Measurements from ENCODE around the gene GET4.

The GET4 gene

GRCh38 chr7:862157-862556 is 14.2 kb upstream of the GET4 start:
- ChIA-PET CTCF (no interaction called here), POLR2A (no interaction called here)
- no peak for TF ChIP-seq FOXM1 (IDR thresholded peaks at IDR 0.05; ENCODE audit: borderline replicate concordance)
- TF ChIP-seq CTBP1 (IDR thresholded peaks at IDR 0.05; ENCODE audit: borderline replicate concordance) = no peak
- TF ChIP-seq SUZ12 (IDR thresholded peaks at IDR 0.05) = no peak
- TF ChIP-seq NFRKB (IDR thresholded peaks at IDR 0.05) = no peak
- no peak for TF ChIP-seq L3MBTL2 (conservative IDR thresholded peaks at IDR 0.05)
- no peak for TF ChIP-seq TARDBP (IDR thresholded peaks at IDR 0.05)
- no peak for TF ChIP-seq FOXA1 (IDR thresholded peaks at IDR 0.05)
- TF ChIP-seq PKNOX1 (IDR thresholded peaks at IDR 0.05) = no peak
- TF ChIP-seq ARNT (IDR thresholded peaks at IDR 0.05) = no peak
- no peak for TF ChIP-seq FOXK2 (IDR thresholded peaks at IDR 0.05)
- TF ChIP-seq HDGF (IDR thresholded peaks at IDR 0.05; ENCODE audit: borderline replicate concordance) = no peak
- TF ChIP-seq LEF1 (IDR thresholded peaks at IDR 0.05; ENCODE audit: borderline replicate concordance) = no peak
- TF ChIP-seq ELF4 (IDR thresholded peaks at IDR 0.05) = no peak
- TF ChIP-seq BHLHE40 (IDR thresholded peaks at IDR 0.05; ENCODE audit: borderline replicate concordance) = no peak
- no peak for TF ChIP-seq ZNF384 (IDR thresholded peaks at IDR 0.05)
- no peak for TF ChIP-seq SP1 (IDR thresholded peaks at IDR 0.05)
- DNase-seq (ENCODE audit: extremely low spot score) = no peak

GRCh38 chr7:863106-863505 is 13.2 kb upstream of the GET4 start:
- DNase-seq (ENCODE audit: extremely low spot score) = no peak
- POLR2A ChIA-PET = no interaction called here
- CTCF ChIA-PET = no interaction called here
- TF ChIP-seq FOXA1 (IDR thresholded peaks at IDR 0.05) = no peak
- no peak for TF ChIP-seq LEF1 (IDR thresholded peaks at IDR 0.05; ENCODE audit: borderline replicate concordance)
- TF ChIP-seq NFRKB (IDR thresholded peaks at IDR 0.05) = no peak
- no peak for TF ChIP-seq ARNT (IDR thresholded peaks at IDR 0.05)
- TF ChIP-seq PKNOX1 (IDR thresholded peaks at IDR 0.05) = no peak
- no peak for TF ChIP-seq FOXM1 (IDR thresholded peaks at IDR 0.05; ENCODE audit: borderline replicate concordance)
- no peak for TF ChIP-seq L3MBTL2 (conservative IDR thresholded peaks at IDR 0.05)
- TF ChIP-seq SUZ12 (IDR thresholded peaks at IDR 0.05) = no peak
- no peak for TF ChIP-seq HDGF (IDR thresholded peaks at IDR 0.05; ENCODE audit: borderline replicate concordance)
- TF ChIP-seq BHLHE40 (IDR thresholded peaks at IDR 0.05; ENCODE audit: borderline replicate concordance) = no peak
- no peak for TF ChIP-seq ELF4 (IDR thresholded peaks at IDR 0.05)
- no peak for TF ChIP-seq ZNF384 (IDR thresholded peaks at IDR 0.05)
- TF ChIP-seq SP1 (IDR thresholded peaks at IDR 0.05) = no peak
- TF ChIP-seq FOXK2 (IDR thresholded peaks at IDR 0.05) = no peak
- no peak for TF ChIP-seq TARDBP (IDR thresholded peaks at IDR 0.05)
- no peak for TF ChIP-seq CTBP1 (IDR thresholded peaks at IDR 0.05; ENCODE audit: borderline replicate concordance)

GRCh38 chr7:865921-866320 is 10.4 kb upstream of the GET4 start:
- no peak for DNase-seq (ENCODE audit: extremely low spot score)
- POLR2A ChIA-PET = no interaction called here
- CTCF ChIA-PET = no interaction called here
- TF ChIP-seq FOXM1 (IDR thresholded peaks at IDR 0.05; ENCODE audit: borderline replicate concordance) (no peak), FOXA1 (IDR thresholded peaks at IDR 0.05) (no peak), ZNF384 (IDR thresholded peaks at IDR 0.05) (no peak), L3MBTL2 (conservative IDR thresholded peaks at IDR 0.05) (no peak), ARNT (IDR thresholded peaks at IDR 0.05) (no peak), HDGF (IDR thresholded peaks at IDR 0.05; ENCODE audit: borderline replicate concordance) (no peak), NFRKB (IDR thresholded peaks at IDR 0.05) (no peak), SUZ12 (IDR thresholded peaks at IDR 0.05) (no peak), BHLHE40 (IDR thresholded peaks at IDR 0.05; ENCODE audit: borderline replicate concordance) (no peak)

- ChIA-PET CTCF (no interaction called here), POLR2A (no interaction called here)
- no peak for DNase-seq (ENCODE audit: extremely low spot score)
- no peak for TF ChIP-seq FOXK2 (IDR thresholded peaks at IDR 0.05)
- TF ChIP-seq FOXA1 (IDR thresholded peaks at IDR 0.05) = no peak
- TF ChIP-seq ARNT (IDR thresholded peaks at IDR 0.05) = no peak
- TF ChIP-seq HDGF (IDR thresholded peaks at IDR 0.05; ENCODE audit: borderline replicate concordance) = no peak
- TF ChIP-seq LEF1 (IDR thresholded peaks at IDR 0.05; ENCODE audit: borderline replicate concordance) = no peak
- TF ChIP-seq ELF4 (IDR thresholded peaks at IDR 0.05) = no peak
- TF ChIP-seq SUZ12 (IDR thresholded peaks at IDR 0.05) = no peak
- TF ChIP-seq TARDBP (IDR thresholded peaks at IDR 0.05) = no peak
- no peak for TF ChIP-seq PKNOX1 (IDR thresholded peaks at IDR 0.05)
- TF ChIP-seq SP1 (IDR thresholded peaks at IDR 0.05) = no peak
Measured at GRCh38 chr7:867001-867405, 9.4 kb upstream of the GET4 start.

GRCh38 chr7:867406-868188 is 8.8 kb upstream of the GET4 start:
- TF ChIP-seq CTBP1 (IDR thresholded peaks at IDR 0.05; ENCODE audit: borderline replicate concordance) (no peak), FOXA1 (IDR thresholded peaks at IDR 0.05) (no peak), TARDBP (IDR thresholded peaks at IDR 0.05) (no peak), ZNF384 (IDR thresholded peaks at IDR 0.05) (no peak), LEF1 (IDR thresholded peaks at IDR 0.05; ENCODE audit: borderline replicate concordance) (no peak), BHLHE40 (IDR thresholded peaks at IDR 0.05; ENCODE audit: borderline replicate concordance) (no peak), PKNOX1 (IDR thresholded peaks at IDR 0.05) (no peak)
- ChIA-PET CTCF (no interaction called here), POLR2A (no interaction called here)
- DNase-seq (ENCODE audit: extremely low spot score) = no peak

GRCh38 chr7:868189-868486 is 8.2 kb upstream of the GET4 start:
- ChIA-PET POLR2A (no interaction called here), CTCF (no interaction called here)

More at GRCh38 chr7:868189-868486, 8.2 kb upstream of the GET4 start:
- no peak for DNase-seq (ENCODE audit: extremely low spot score)
- TF ChIP-seq LEF1 (IDR thresholded peaks at IDR 0.05; ENCODE audit: borderline replicate concordance) = no peak
- TF ChIP-seq CTBP1 (IDR thresholded peaks at IDR 0.05; ENCODE audit: borderline replicate concordance) = no peak
- TF ChIP-seq FOXK2 (IDR thresholded peaks at IDR 0.05) = no peak
- TF ChIP-seq PKNOX1 (IDR thresholded peaks at IDR 0.05) = no peak
- TF ChIP-seq ELF4 (IDR thresholded peaks at IDR 0.05) = no peak
- TF ChIP-seq ARNT (IDR thresholded peaks at IDR 0.05) = no peak
- TF ChIP-seq ZNF384 (IDR thresholded peaks at IDR 0.05) = no peak
- TF ChIP-seq SUZ12 (IDR thresholded peaks at IDR 0.05) = no peak
- TF ChIP-seq BHLHE40 (IDR thresholded peaks at IDR 0.05; ENCODE audit: borderline replicate concordance) = no peak
- no peak for TF ChIP-seq FOXM1 (IDR thresholded peaks at IDR 0.05; ENCODE audit: borderline replicate concordance)
- no peak for TF ChIP-seq FOXA1 (IDR thresholded peaks at IDR 0.05)

Measured in HEK293T (cell line).